Measurements from ENCODE around the gene ARL10. TPM values are rescaled to one million over a fixed set of nuclear protein-coding genes. Genes with fewer than 3 reads are reported as not detected.

Gene ARL10
- total RNA-seq, 1 donor from 2014 or later, result 29.5 TPM

DNA sequence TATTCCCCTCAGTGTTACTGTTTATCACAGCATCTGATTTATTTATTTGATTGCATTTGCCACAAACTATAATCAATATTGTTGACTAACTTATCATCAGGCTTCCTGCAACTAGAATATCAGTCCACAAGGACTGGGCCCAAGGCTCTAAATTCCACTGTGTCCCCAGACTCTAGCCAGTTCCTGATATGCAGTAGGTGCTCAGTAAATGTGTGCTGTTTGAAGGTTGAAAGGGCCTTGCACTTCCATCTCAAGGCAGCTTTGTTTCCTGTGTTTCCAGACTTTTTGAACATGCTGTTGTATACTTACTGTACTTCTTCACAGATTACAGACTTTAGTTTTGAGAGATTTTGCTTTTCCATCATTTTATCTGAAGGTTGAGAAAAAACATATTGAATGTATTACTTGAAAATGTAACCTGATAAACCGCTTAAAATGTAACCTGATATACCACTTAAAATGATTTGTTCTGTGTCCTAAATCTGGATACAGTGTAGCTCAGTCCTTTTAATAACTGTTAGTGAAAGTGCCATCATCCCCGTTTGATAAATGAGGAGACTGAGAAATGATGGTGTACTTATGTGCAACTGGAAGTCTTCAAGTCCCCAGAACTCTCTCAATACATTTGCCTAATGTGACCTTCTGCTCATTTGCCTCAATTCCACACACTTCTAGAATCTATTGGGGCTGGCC lies 22.4 kb upstream of the ARL10 start:
- H3K9me3 Mint-ChIP-seq (ENCODE audit: low read depth), result no peaks in the 10 kb centered on the region
- H3K27ac Mint-ChIP-seq, result no peak overlapping the region
- H3K27me3 Mint-ChIP-seq, result no peaks in the 10 kb centered on the region
- H3K4me3 Mint-ChIP-seq (ENCODE audit: low read depth), result no peak overlapping the region
- DNase-seq (ENCODE audit: low spot score, unreplicated experiment), result no peak
- H3K4me1 Mint-ChIP-seq (ENCODE audit: low read depth), result no peaks in the 10 kb centered on the region
- TF ChIP-seq, protein P1, sequence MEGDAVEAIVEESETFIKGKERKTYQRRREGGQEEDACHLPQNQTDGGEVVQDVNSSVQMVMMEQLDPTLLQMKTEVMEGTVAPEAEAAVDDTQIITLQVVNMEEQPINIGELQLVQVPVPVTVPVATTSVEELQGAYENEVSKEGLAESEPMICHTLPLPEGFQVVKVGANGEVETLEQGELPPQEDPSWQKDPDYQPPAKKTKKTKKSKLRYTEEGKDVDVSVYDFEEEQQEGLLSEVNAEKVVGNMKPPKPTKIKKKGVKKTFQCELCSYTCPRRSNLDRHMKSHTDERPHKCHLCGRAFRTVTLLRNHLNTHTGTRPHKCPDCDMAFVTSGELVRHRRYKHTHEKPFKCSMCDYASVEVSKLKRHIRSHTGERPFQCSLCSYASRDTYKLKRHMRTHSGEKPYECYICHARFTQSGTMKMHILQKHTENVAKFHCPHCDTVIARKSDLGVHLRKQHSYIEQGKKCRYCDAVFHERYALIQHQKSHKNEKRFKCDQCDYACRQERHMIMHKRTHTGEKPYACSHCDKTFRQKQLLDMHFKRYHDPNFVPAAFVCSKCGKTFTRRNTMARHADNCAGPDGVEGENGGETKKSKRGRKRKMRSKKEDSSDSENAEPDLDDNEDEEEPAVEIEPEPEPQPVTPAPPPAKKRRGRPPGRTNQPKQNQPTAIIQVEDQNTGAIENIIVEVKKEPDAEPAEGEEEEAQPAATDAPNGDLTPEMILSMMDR (IDR thresholded peaks at IDR 0.05; ENCODE audit: unreplicated experiment), result no peak
- H3K36me3 Mint-ChIP-seq (ENCODE audit: insufficient read depth), result peaks cover 18% of the 10 kb centered on the region

- TF ChIP-seq, protein P1 (IDR thresholded peaks at IDR 0.05; ENCODE audit: unreplicated experiment), result no peak
- no peak overlapping the region for H3K27ac Mint-ChIP-seq
- peaks cover 28% of the 10 kb centered on the region for H3K36me3 Mint-ChIP-seq (ENCODE audit: insufficient read depth)
- no peaks in the 10 kb centered on the region for H3K27me3 Mint-ChIP-seq
- H3K9me3 Mint-ChIP-seq (ENCODE audit: low read depth), result no peaks in the 10 kb centered on the region
- H3K4me1 Mint-ChIP-seq (ENCODE audit: low read depth), result no peaks in the 10 kb centered on the region
- no peak for DNase-seq (ENCODE audit: low spot score, unreplicated experiment)
- H3K4me3 Mint-ChIP-seq (ENCODE audit: low read depth), result no peak overlapping the region
Measured at GRCh38 chr5:176350416-176350815, 14.9 kb upstream of the ARL10 start.

DNA sequence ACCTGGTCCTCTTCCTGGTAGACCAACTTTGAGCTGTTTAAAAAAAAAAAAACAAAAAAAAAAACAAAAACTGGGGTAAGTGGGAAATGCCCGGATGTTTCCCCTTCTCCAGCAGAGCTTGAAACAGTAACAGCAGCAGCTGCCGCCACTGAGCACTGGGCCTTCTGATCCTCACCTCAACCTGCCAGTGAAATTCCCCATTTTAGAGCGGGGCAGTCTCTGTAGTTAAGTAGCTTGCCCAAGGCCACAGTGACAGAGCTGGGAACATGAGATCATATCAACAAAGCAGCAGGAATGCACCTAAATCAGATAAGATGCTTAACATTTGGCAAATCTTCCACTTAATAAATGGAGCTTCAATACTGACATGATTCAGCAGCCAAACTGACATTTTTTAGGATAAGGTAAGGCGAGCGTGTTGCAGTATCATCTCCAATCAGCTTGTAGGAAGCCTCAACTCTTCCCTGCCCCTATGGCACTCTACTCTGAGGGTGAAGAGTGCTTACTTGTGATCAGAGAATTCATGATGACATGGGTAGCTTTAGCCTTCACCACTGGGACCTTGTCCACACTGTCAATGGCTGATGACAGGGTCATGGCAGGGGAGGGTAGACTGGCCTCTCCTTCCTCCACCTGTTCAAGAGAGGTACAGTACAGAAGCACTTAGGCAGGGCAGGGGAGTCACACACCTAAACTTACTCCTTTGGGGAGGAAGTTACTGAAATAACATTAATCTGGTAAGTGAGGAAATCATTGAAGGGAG lies 13.0 kb upstream of the ARL10 start:
- TF ChIP-seq, protein P1 (IDR thresholded peaks at IDR 0.05; ENCODE audit: unreplicated experiment), result no peak
- no peaks in the 10 kb centered on the region for H3K4me1 Mint-ChIP-seq (ENCODE audit: low read depth)
- H3K27ac Mint-ChIP-seq, result peak overlapping the region; percentile 43
- H3K4me3 Mint-ChIP-seq (ENCODE audit: low read depth), result no peak overlapping the region
- DNase-seq (ENCODE audit: low spot score, unreplicated experiment), result no peak
- no peaks in the 10 kb centered on the region for H3K27me3 Mint-ChIP-seq
- H3K9me3 Mint-ChIP-seq (ENCODE audit: low read depth), result no peaks in the 10 kb centered on the region
- peaks cover 31% of the 10 kb centered on the region for H3K36me3 Mint-ChIP-seq (ENCODE audit: insufficient read depth)

GRCh38 chr5:176353533-176353932 lies 11.8 kb upstream of the ARL10 start:
- H3K27me3 Mint-ChIP-seq, result no peaks in the 10 kb centered on the region
- no peaks in the 10 kb centered on the region for H3K4me1 Mint-ChIP-seq (ENCODE audit: low read depth)
- no peak overlapping the region for H3K27ac Mint-ChIP-seq
- H3K4me3 Mint-ChIP-seq (ENCODE audit: low read depth), result no peak overlapping the region
- no peaks in the 10 kb centered on the region for H3K9me3 Mint-ChIP-seq (ENCODE audit: low read depth)
- peaks cover 32% of the 10 kb centered on the region for H3K36me3 Mint-ChIP-seq (ENCODE audit: insufficient read depth)
- TF ChIP-seq, protein P1 (IDR thresholded peaks at IDR 0.05; ENCODE audit: unreplicated experiment), result no peak
- no peak for DNase-seq (ENCODE audit: low spot score, unreplicated experiment)

DNA sequence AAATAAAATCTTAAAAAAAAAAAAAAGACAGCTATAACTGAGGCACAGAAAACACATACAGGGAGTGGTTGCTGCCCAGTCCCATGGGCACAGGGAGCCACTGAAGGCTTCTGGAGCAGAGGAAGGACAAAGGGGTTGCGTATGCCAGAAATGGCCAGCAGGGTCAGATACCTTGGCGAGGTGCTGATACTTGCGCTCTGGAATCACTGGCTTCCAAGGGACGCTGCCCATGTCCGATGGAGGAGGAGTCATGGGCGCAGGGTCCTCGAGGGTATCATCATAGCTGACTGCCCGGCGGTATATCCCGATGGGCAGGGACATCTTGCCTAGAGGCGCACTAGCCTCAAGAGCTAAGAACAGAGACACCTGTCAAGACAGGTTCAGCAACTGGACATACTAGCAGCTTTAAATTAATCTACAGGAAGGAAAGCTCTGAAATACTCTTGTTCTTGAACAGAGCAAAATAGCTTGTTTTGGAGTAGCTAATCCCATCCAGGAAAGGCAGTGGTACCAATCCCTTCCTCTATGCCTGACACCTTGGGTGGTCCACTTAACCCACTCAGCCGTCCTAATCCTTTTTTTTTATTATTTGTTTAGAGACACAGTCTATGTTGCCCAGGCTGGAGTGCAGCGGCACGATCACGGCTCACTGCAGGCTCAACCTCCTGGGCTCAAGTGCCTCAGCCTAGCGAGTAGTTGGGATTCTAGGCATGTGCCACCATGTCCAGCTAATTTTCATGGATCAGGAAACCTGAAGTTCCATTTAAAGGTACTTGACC lies 9.7 kb upstream of the ARL10 start:
- no peak for DNase-seq (ENCODE audit: low spot score, unreplicated experiment)
- no peak overlapping the region for H3K27ac Mint-ChIP-seq
- no peaks in the 10 kb centered on the region for H3K9me3 Mint-ChIP-seq (ENCODE audit: low read depth)
- no peaks in the 10 kb centered on the region for H3K27me3 Mint-ChIP-seq
- peaks cover 24% of the 10 kb centered on the region for H3K36me3 Mint-ChIP-seq (ENCODE audit: insufficient read depth)
- H3K4me3 Mint-ChIP-seq (ENCODE audit: low read depth), result no peak overlapping the region
- TF ChIP-seq, protein P1 (IDR thresholded peaks at IDR 0.05; ENCODE audit: unreplicated experiment), result peak; percentile 21
- peaks cover 5% of the 10 kb centered on the region for H3K4me1 Mint-ChIP-seq (ENCODE audit: low read depth)
